A673 (cell line): ENCODE results near the gene STXBP5L.

Experiments used
- EZH2 ChIP-seq: fragments of 200-600 bp; sonication (generic); IDR thresholded peaks from 2 replicates; pipeline ENCODE4 v1.6.1; 2017; ENCODE audit warnings: borderline replicate concordance, low read depth, mild to moderate bottlenecking, mixed read lengths, antibody characterized with exemption, low read length; ENCODE audit not compliant: poor library complexity, severe bottlenecking
- TF ChIP-seq, protein P1 (sequence below): fragments of 300-800, 200-600 bp; sonication (generic); conservative IDR thresholded peaks from 2 replicates; pipeline ENCODE4 v1.5.1; 2017; ENCODE audit warnings: low read depth, mild to moderate bottlenecking, antibody characterized with exemption, low read length, moderate library complexity, mixed read lengths

DNA sequence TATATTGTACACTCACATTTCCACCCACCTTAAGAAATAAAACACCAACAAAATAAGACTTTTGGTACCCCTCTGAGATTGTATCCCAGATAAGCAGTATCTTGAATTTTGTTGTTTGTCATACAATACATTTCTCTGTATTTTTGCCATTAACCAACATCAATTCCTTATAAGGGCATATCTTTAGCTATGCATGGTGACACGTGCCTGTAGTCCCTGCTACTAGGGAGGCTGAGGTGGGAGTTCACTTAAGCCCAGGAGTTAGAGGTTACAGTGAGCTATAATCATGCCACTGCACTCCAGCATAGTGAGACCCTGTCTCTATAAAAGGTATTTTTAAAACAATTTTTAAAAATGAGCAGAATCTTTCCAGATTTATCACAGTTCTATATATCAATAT is 32.5 kb upstream of the STXBP5L start:
- TF ChIP-seq, protein P1, sequence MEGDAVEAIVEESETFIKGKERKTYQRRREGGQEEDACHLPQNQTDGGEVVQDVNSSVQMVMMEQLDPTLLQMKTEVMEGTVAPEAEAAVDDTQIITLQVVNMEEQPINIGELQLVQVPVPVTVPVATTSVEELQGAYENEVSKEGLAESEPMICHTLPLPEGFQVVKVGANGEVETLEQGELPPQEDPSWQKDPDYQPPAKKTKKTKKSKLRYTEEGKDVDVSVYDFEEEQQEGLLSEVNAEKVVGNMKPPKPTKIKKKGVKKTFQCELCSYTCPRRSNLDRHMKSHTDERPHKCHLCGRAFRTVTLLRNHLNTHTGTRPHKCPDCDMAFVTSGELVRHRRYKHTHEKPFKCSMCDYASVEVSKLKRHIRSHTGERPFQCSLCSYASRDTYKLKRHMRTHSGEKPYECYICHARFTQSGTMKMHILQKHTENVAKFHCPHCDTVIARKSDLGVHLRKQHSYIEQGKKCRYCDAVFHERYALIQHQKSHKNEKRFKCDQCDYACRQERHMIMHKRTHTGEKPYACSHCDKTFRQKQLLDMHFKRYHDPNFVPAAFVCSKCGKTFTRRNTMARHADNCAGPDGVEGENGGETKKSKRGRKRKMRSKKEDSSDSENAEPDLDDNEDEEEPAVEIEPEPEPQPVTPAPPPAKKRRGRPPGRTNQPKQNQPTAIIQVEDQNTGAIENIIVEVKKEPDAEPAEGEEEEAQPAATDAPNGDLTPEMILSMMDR: no peak
- TF ChIP-seq EZH2: no peak
